OCI-LY7 (cell line): ENCODE measurements around the gene DOCK1. TPM values are rescaled to one million over a fixed set of nuclear protein-coding genes. Genes with fewer than 3 reads are reported as not detected.

ENCODE experiments used
- BruUV-seq: library from RNA; stranded (reverse); fragments of 400-500 nt; replicated peaks from 2 replicates; lab custom pipeline; 2021; lab: Mats Ljungman, UMichigan
- CTCF ChIA-PET: fragments of 300-600 bp; sonication (Branson Sonifier 250); formaldehyde crosslinking; loops from one replicate; lab custom pipeline; 2022; ENCODE audit warnings: antibody characterized with exemption; ENCODE audit not compliant: unreplicated experiment; lab: Charles Lee
- POLR2A ChIA-PET: fragments of 300-600 bp; sonication (Branson Sonifier 250); formaldehyde crosslinking; loops from one replicate; lab custom pipeline; 2022; ENCODE audit warnings: antibody characterized with exemption; lab: Charles Lee
- DNase-seq: peaks from one replicate; pipeline ENCODE4 v3.0.0-alpha.2; 2015; ENCODE audit warnings: low spot score
- H2AFZ ChIP-seq: fragments of 200-600 bp; sonication (generic), shearing (Covaris generic); 2 replicates; pipeline ENCODE4 v1.6.1; 2014; ENCODE audit warnings: mild to moderate bottlenecking, antibody characterized with exemption, low read length, moderate library complexity
- H3K27ac ChIP-seq: fragments of 200-600 bp; sonication (generic); 2 replicates; pipeline ENCODE4 v1.5.1; 2014; ENCODE audit warnings: mixed run types, low read depth, mild to moderate bottlenecking, moderate library complexity, low read length, inconsistent platforms; ENCODE audit not compliant: poor library complexity, severe bottlenecking
- H3K36me3 ChIP-seq: fragments of 200-600 bp; sonication (generic); 2 replicates; pipeline ENCODE4 v1.6.1; 2014; ENCODE audit warnings: mild to moderate bottlenecking, antibody characterized with exemption, low read length, moderate library complexity, mixed read lengths; ENCODE audit not compliant: insufficient read depth
- H3K4me1 ChIP-seq: fragments of 200-600 bp; sonication (generic); 2 replicates; pipeline ENCODE4 v1.5.1; 2014; ENCODE audit warnings: mild to moderate bottlenecking, low read length; ENCODE audit not compliant: insufficient read depth, poor library complexity, severe bottlenecking
- H3K4me2 ChIP-seq: fragments of 200-600 bp; sonication (generic); 2 replicates; pipeline ENCODE4 v1.6.1; 2014; ENCODE audit warnings: mild to moderate bottlenecking, low read length
- H3K4me3 ChIP-seq: fragments of 200-600 bp; sonication (generic); 2 replicates; pipeline ENCODE4 v1.5.1; 2014; ENCODE audit warnings: mild to moderate bottlenecking, low read depth, low read length; ENCODE audit not compliant: poor library complexity, severe bottlenecking
- H3K79me2 ChIP-seq: fragments of 200-600 bp; sonication (generic); 2 replicates; pipeline ENCODE4 v1.6.1; 2016; ENCODE audit warnings: low read depth, mild to moderate bottlenecking, low read length, moderate library complexity, mixed read lengths; ENCODE audit not compliant: insufficient read depth
- H3K9me2 ChIP-seq: fragments of 200-600 bp; sonication (generic); 2 replicates; pipeline ENCODE4 v1.6.1; 2016; ENCODE audit warnings: mild to moderate bottlenecking, low read length, mixed read lengths; ENCODE audit not compliant: insufficient read depth
- H3K9me3 ChIP-seq: fragments of 200-600 bp; sonication (generic); 2 replicates; pipeline ENCODE4 v1.6.1; 2014; ENCODE audit warnings: mild to moderate bottlenecking, mixed run types, low read length, mixed read lengths
- H4K20me1 ChIP-seq: fragments of 200-600 bp; sonication (generic); 2 replicates; pipeline ENCODE4 v1.6.1; 2014; ENCODE audit warnings: mild to moderate bottlenecking, antibody characterized with exemption, low read length, moderate library complexity, mixed read lengths; ENCODE audit not compliant: insufficient read depth
- EZH2phosphoT487 ChIP-seq: fragments of 200-600 bp; sonication (generic); IDR thresholded peaks from 2 replicates; pipeline ENCODE4 v1.6.1; 2018; ENCODE audit warnings: low read depth, borderline replicate concordance, mild to moderate bottlenecking, mixed run types, antibody characterized with exemption, low read length, moderate library complexity, mixed read lengths
- intact Hi-C: fragments of 100-400 bp; cut with micrococcal nuclease; formaldehyde crosslinking; loops from one replicate; pipeline ENCODE4 v1.10.0; 2022; ENCODE audit not compliant: unreplicated experiment
- total RNA-seq, 2 experiments: library from RNA; depleted of rRNA in 1 of 2; stranded (reverse); fragments of >200 nt in 1 of 2; shearing (Covaris generic) in 1 of 2; gene quantifications; 2 replicates each; pipeline ENCODE4 v1.2.3, GENCODE V29; 2014 to 2022
- TF ChIP-seq, protein P1 (sequence below): fragments of 200-600 bp; sonication (generic); conservative IDR thresholded peaks from 2 replicates; pipeline ENCODE4 v1.5.1; 2014; ENCODE audit warnings: mild to moderate bottlenecking, antibody characterized with exemption, low read length, moderate library complexity, mixed read lengths

The DOCK1 gene
- total RNA-seq, 2 experiments from 2014 or later = not detected

- intact Hi-C loops = no loop called here
- POLR2A ChIA-PET = no interaction called here
- H3K79me2 ChIP-seq = no peaks in the 10 kb centered on the region
Observed at GRCh38 chr10:127018298-127018650, 113.0 kb downstream of the DOCK1 start.

DNA sequence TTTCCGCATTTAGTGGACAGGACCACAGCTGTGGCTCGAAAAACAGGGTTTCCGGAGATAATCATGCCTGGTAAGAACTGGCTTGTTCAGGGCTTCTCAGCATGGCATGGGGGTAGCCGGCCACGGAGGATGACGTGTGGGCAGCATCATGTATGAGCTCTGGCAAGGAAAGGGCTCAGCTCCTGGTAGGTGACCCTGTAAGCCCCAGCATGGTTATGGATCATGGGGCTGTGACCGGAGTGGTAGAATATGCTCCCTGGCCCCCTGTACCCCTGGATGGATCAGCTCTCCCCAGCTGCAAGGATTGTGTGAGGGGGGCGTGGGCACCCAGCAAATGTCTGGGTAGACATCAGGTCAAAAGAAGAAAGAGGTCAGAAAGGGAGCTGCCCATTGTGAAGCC, 113.5 kb downstream of the DOCK1 start:
- Histone ChIP-seq H3K9me3 (no peaks in the 10 kb centered on the region), H2AFZ (no peak overlapping the region), H3K27ac (no peak overlapping the region), H3K36me3 (no peaks in the 10 kb centered on the region), H4K20me1 (no peaks in the 10 kb centered on the region), H3K4me2 (no peak overlapping the region), H3K9me2 (no peaks in the 10 kb centered on the region), H3K4me1 (no peaks in the 10 kb centered on the region), H3K79me2 (no peaks in the 10 kb centered on the region), H3K4me3 (no peak overlapping the region)
- CTCF ChIA-PET = no interaction called here
- no TSS peak for BruUV-seq
- DNase-seq = no peak
- TF ChIP-seq EZH2phosphoT487 = no peak
- TF ChIP-seq, protein P1, sequence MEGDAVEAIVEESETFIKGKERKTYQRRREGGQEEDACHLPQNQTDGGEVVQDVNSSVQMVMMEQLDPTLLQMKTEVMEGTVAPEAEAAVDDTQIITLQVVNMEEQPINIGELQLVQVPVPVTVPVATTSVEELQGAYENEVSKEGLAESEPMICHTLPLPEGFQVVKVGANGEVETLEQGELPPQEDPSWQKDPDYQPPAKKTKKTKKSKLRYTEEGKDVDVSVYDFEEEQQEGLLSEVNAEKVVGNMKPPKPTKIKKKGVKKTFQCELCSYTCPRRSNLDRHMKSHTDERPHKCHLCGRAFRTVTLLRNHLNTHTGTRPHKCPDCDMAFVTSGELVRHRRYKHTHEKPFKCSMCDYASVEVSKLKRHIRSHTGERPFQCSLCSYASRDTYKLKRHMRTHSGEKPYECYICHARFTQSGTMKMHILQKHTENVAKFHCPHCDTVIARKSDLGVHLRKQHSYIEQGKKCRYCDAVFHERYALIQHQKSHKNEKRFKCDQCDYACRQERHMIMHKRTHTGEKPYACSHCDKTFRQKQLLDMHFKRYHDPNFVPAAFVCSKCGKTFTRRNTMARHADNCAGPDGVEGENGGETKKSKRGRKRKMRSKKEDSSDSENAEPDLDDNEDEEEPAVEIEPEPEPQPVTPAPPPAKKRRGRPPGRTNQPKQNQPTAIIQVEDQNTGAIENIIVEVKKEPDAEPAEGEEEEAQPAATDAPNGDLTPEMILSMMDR = no peak
- POLR2A ChIA-PET = no interaction called here
- intact Hi-C loops = no loop called here

More at GRCh38 chr10:127018298-127018650, 113.0 kb downstream of the DOCK1 start:
- Histone ChIP-seq H3K9me2 (no peaks in the 10 kb centered on the region), H4K20me1 (no peaks in the 10 kb centered on the region), H3K9me3 (no peaks in the 10 kb centered on the region), H3K4me1 (no peaks in the 10 kb centered on the region), H3K4me2 (no peak overlapping the region), H3K36me3 (no peaks in the 10 kb centered on the region), H3K4me3 (no peak overlapping the region), H3K27ac (no peak overlapping the region), H2AFZ (no peak overlapping the region)
- no peak for DNase-seq
- TF ChIP-seq, protein P1 = no peak
- TF ChIP-seq EZH2phosphoT487 = no peak
- no TSS peak for BruUV-seq
- CTCF ChIA-PET = no interaction called here

DNA sequence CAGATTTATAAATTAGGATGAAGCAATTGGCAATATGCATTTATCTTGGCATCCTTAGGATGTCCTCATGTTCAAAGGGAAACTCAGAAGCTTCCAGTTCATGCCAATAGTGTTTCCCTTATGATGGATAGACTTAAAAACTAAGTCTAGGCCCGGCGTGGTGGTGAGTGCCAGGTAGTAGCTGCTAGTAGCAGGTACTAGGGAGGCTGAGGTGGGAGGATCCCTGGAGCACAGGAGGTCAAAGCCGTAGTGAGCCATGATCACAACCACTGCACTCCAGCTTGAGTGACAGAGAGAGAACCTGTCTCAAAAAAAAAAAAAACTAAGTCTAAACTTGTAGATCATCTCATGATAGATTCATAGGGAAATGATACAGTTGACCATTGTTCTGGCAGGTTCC, 115.0 kb downstream of the DOCK1 start:
- CTCF ChIA-PET = no interaction called here
- H4K20me1 ChIP-seq = no peaks in the 10 kb centered on the region
- BruUV-seq = no TSS peak

More for the DNA sequence above, 115.0 kb downstream of the DOCK1 start:
- H3K36me3 ChIP-seq = no peaks in the 10 kb centered on the region
- H3K79me2 ChIP-seq = no peaks in the 10 kb centered on the region
- H3K4me3 ChIP-seq = no peak overlapping the region
- no peak overlapping the region for H2AFZ ChIP-seq
- H3K9me2 ChIP-seq = no peaks in the 10 kb centered on the region
- intact Hi-C loops = no loop called here
- DNase-seq = no peak
- H3K27ac ChIP-seq = no peak overlapping the region
- TF ChIP-seq, protein P1 = no peak
- no peak for TF ChIP-seq EZH2phosphoT487
- no peak overlapping the region for H3K4me2 ChIP-seq
- POLR2A ChIA-PET = no interaction called here
- no peaks in the 10 kb centered on the region for H3K4me1 ChIP-seq
- H3K9me3 ChIP-seq = no peaks in the 10 kb centered on the region
